Measurements from ENCODE around the gene DTD1.

DNA sequence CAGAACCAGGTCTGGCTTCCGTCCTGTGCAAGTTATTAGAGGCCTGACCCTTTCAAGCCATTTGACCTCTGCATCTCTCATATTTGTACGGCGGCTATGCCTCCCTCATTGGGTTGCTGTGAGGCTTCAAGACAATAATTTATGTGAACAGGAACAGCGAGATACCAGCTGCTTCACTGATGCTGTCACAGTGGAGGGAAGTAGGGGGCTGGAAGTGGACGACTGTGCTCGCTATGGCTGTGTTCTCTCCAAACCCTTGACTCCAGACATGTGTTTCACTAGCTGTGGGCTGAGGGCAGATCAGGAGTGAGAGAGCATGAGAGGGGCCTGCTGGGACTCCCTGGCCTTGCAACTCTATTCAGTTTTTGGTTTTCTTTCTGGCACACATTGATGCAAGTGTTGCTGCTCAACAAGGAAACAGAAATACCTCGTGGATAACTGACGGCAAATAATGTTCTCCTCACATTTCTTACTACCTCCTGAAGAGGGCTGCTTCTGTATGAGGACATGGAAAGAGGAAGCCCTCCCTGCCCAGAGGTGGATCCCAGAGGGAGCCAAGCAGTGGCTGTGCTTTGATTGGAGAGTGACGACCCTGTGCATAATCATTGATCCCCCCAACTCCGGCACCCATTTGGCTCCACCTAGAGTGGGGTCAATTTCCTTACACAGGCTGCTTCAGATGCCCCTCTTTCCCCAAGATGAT is 191.0 kb downstream of the DTD1 start:
- TF ChIP-seq, protein P1, sequence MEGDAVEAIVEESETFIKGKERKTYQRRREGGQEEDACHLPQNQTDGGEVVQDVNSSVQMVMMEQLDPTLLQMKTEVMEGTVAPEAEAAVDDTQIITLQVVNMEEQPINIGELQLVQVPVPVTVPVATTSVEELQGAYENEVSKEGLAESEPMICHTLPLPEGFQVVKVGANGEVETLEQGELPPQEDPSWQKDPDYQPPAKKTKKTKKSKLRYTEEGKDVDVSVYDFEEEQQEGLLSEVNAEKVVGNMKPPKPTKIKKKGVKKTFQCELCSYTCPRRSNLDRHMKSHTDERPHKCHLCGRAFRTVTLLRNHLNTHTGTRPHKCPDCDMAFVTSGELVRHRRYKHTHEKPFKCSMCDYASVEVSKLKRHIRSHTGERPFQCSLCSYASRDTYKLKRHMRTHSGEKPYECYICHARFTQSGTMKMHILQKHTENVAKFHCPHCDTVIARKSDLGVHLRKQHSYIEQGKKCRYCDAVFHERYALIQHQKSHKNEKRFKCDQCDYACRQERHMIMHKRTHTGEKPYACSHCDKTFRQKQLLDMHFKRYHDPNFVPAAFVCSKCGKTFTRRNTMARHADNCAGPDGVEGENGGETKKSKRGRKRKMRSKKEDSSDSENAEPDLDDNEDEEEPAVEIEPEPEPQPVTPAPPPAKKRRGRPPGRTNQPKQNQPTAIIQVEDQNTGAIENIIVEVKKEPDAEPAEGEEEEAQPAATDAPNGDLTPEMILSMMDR (conservative IDR thresholded peaks at IDR 0.05; ENCODE audit: low read length) = no peak
- no peak for TF ChIP-seq EZH2phosphoT487 (IDR thresholded peaks at IDR 0.05; ENCODE audit: borderline replicate concordance)

Measured in Loucy (cell line).